Rectal smooth muscle tissue (tissue), 1 donor: ENCODE results near the gene TMTC2.
"Not testable (repeated sequence)": the region's sequence is repeated elsewhere in the genome, so short reads cannot be mapped to it uniquely, and the experiment has no call there.

ENCODE experiments used
- H3K27ac ChIP-seq: one replicate; pipeline ENCODE4 v1.7.0; 2013; ENCODE audit warnings: low read depth, low read length, inconsistent platforms
- H3K27me3 ChIP-seq: one replicate; pipeline ENCODE4 v1.7.0; 2013; ENCODE audit warnings: low read length; ENCODE audit not compliant: control insufficient read depth, insufficient read depth
- H3K36me3 ChIP-seq: one replicate; pipeline ENCODE4 v1.7.0; 2013; ENCODE audit warnings: low read length; ENCODE audit not compliant: control insufficient read depth, insufficient read depth
- H3K4me1 ChIP-seq: one replicate; pipeline ENCODE4 v1.7.0; 2013; ENCODE audit warnings: low read length; ENCODE audit not compliant: control insufficient read depth, insufficient read depth
- H3K4me3 ChIP-seq: one replicate; pipeline ENCODE4 v1.7.0; 2013; ENCODE audit warnings: low read length
- H3K9ac ChIP-seq: one replicate; pipeline ENCODE4 v1.7.0; 2013; ENCODE audit warnings: low read length

The TMTC2 gene

DNA sequence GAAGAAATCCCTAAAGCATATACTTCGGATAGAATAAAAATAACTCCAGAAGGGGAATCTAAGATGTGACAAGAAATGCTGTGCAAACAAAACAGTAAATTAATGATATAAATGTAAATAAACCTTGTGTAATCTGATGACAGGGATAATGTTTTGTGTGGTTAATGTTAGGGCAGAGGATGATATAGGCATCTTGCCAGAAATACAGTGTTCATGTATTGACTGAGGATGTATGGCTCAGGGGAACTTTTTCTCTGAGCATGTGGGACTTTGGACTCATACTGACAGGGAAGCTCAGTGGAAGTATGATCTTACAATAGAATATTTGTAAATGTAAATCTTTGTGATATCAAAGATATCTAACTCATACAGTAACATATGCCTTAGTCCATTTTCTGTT is 420.2 kb downstream of the TMTC2 start:
- H3K27me3 ChIP-seq: no peaks in the 10 kb centered on the region
- no peaks in the 10 kb centered on the region for H3K4me1 ChIP-seq
- H3K9ac ChIP-seq: no peak overlapping the region
- H3K36me3 ChIP-seq: no peaks in the 10 kb centered on the region
- H3K4me3 ChIP-seq: no peak overlapping the region
- H3K27ac ChIP-seq: no peak overlapping the region

DNA sequence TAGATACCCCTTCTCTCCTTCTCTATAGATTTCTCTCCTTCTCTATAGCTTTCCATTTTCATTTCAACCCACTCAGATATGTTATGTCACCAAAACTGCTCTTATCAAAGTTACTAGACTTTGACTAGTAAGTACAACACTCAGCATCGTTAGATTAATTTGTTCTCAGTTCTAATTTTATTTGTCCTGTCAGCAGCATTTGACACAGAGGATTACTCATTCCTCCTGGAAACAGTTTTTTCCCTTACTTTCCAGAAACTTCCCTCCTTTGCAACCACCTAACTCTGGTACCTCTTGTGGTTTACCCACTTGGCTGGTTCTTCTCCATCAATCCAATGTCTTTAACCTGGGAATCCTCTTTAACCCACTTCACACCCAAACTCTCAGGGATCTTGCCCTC is 423.7 kb downstream of the TMTC2 start:
- H3K4me1 ChIP-seq: no peaks in the 10 kb centered on the region
- no peaks in the 10 kb centered on the region for H3K36me3 ChIP-seq
- H3K27ac ChIP-seq: no peak overlapping the region
- H3K4me3 ChIP-seq: no peak overlapping the region
- H3K9ac ChIP-seq: no peak overlapping the region
- no peaks in the 10 kb centered on the region for H3K27me3 ChIP-seq

DNA sequence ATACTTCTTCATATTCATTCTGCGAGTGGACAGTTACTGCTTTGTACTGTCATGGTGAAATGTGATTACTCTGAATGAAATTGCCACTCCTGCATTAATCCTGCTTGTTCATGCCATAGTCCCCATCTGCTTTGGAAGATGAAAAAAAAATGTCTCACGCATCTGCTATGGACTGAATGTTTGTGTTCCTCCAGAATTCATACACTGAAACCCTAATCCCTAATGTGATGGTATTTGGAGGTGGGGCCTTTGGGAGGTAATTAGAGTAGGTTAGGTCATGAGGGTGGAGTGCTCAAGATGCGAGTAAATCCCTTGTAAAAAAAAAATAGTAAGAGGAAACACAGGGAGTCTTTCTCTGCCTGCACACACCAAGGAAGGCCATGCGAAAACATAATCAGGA is 427.2 kb downstream of the TMTC2 start:
- Histone ChIP-seq H3K4me3 (no peak overlapping the region), H3K27me3 (no peaks in the 10 kb centered on the region), H3K27ac (no peak overlapping the region), H3K36me3 (no peaks in the 10 kb centered on the region), H3K9ac (no peak overlapping the region), H3K4me1 (no peaks in the 10 kb centered on the region)

DNA sequence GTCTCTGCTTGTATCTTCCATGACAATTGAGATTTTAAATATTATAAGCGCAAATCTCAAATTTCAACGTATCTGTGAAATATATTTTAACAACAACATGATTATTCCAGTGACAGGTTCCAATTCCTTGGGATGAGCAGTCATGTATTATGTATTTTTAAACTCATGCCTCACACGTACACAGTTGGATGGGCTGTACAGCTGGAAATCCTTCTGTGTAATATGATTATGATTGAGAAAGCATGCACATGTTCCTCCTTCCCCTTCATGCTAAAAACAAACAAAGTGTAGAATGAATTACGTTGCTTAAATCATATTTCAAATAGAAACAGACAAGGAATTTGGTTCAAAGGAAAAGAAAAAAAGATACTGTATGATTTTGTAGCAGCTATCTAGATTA is 428.3 kb downstream of the TMTC2 start:
- H3K4me3 ChIP-seq: no peak overlapping the region
- no peak overlapping the region for H3K27ac ChIP-seq
- H3K36me3 ChIP-seq: no peaks in the 10 kb centered on the region
- no peaks in the 10 kb centered on the region for H3K4me1 ChIP-seq
- no peaks in the 10 kb centered on the region for H3K27me3 ChIP-seq
- H3K9ac ChIP-seq: no peak overlapping the region

DNA sequence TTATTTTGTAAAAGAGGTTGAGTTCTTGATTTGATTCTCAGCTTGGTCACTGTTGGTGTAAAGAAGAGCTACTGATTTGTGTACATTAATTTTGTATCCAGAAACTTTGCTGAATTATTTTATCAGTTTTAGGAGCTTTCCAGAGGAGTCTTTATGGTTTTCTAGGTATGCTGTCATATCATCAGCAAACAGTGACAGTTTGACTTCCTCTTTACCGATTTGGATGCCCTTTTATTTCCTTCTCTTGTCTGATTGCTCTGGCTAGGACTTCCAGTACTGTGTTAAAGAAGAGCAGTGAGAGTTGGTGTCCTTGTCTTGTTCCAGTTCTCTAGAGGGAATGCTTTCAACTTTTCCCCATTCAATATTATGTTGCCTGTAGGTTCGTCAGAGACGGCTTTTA is 431.2 kb downstream of the TMTC2 start:
- not testable (repeated sequence) for H3K4me1 ChIP-seq, H3K9ac ChIP-seq, H3K27ac ChIP-seq

DNA sequence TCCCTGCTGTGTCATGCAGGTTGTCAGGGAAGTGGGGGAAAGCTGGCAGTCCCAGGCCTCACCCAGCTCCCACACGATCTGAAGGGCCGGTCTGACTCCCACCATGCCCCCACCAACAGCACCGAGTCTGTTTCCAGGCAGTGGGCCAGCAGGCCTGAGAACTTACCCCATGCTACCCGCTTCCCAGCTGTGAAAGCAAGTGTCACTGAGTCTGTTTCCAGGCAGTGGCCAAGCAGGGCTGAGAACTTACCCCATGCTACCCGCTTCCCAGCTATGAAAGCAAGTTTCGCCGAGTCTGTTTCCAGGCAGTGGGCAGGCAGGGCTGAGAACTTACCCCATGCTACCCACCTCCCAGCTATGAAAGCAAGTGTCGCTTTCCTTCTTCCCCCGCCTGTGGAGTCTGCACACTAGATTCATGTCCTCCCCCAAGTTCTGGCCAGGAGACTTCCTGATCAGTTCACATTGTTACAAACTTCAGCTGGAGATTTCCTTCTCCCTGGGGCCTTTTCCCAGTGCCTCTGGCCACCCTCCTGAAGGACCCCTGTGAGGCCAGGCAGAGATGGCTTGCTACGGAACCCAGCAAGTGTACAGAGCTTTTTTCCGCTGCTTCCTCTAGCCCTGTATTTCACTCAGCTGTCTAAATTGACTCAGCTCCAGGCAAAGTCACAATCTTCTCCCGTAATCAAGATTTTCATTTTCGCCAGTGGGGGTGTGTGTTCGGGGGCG is 435.4 kb downstream of the TMTC2 start:
- Histone ChIP-seq H3K9ac (no peak overlapping the region), H3K4me3 (no peak overlapping the region), H3K36me3 (no peaks in the 10 kb centered on the region), H3K4me1 (no peaks in the 10 kb centered on the region), H3K27me3 (no peaks in the 10 kb centered on the region), H3K27ac (no peak overlapping the region)

More for the DNA sequence above, 431.2 kb downstream of the TMTC2 start:
- not testable (repeated sequence) for H3K4me3 ChIP-seq, H3K27me3 ChIP-seq, H3K36me3 ChIP-seq

DNA sequence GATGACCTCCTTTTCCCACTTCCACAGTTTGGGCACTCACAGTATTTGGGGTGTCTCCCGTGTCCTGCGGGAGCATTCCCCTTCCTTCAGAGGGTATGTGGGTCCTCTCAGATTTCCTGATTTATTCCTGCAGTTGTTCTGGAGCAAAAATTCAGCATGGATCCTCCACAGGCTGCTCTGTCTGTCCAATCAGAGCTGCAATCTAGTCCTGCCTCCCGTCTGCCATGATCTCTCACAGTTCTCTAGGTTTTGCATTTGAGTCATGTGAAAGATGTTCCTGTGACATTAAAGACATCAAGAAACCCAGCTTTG is 435.9 kb downstream of the TMTC2 start:
- H3K27me3 ChIP-seq: no peaks in the 10 kb centered on the region
- H3K27ac ChIP-seq: no peak overlapping the region
- no peaks in the 10 kb centered on the region for H3K4me1 ChIP-seq
- no peak overlapping the region for H3K9ac ChIP-seq
- H3K4me3 ChIP-seq: no peak overlapping the region
- no peaks in the 10 kb centered on the region for H3K36me3 ChIP-seq

DNA sequence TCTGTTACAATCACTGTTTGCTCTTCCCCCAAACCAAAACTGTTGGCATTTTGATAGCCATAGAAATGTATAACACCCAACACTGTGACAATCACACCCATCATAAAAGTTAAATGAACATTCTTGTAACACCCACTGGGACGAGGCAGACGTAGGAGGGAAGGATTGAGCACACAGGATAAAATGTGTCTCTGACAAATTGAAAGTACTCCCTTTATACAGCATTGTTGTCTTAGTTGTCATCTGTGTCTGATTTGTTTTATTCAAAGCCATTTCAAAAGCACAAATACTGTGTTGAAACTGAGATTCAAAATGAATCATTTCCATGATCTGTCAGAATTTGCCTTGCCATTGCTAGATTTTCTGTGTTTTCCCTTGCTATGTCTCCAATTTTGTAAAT is 436.3 kb downstream of the TMTC2 start:
- H3K27me3 ChIP-seq: no peaks in the 10 kb centered on the region
- H3K36me3 ChIP-seq: no peaks in the 10 kb centered on the region
- H3K4me1 ChIP-seq: no peaks in the 10 kb centered on the region
- H3K9ac ChIP-seq: no peak overlapping the region
- no peak overlapping the region for H3K27ac ChIP-seq
- H3K4me3 ChIP-seq: no peak overlapping the region

DNA sequence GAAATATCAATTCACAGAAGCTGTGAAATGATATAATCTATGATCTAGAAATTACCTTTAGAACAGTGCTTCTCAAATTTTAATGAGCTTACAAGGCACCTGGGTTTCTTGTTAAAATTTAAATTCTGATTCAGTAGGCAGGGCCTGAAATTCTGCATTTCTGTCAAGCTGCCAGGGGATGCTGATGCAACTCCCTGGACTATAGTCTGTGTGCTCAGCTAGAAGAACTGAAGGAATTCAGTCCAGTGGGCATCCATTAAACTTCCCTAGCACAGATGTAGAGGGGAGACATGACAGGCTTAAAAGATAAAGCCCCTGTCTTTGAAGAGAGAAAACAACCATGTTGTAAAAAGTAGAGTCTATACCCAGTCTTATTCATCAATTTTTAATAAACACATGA is 441.8 kb downstream of the TMTC2 start:
- Histone ChIP-seq H3K36me3 (no peaks in the 10 kb centered on the region), H3K27me3 (no peaks in the 10 kb centered on the region), H3K4me3 (no peak overlapping the region), H3K4me1 (peaks cover 8% of the 10 kb centered on the region), H3K9ac (no peak overlapping the region), H3K27ac (no peak overlapping the region)

DNA sequence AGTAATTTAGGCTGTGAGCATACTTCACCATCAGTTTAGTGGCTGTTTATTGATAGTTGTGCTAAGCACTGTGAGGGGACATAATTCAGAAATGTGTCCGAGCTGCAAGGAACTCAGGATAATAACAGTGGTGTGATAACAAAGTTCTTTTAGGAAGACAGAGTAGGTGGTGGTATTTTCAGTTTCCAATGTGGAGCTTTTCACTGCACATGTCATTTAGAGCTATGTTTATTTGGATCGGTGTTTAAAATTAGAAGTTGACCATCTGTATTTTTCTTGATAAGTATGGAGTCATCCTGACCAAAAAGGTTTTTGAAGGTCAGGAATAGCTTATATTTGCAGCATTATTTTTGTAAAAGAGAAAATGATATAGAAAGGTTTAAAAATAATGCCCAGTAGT is 443.5 kb downstream of the TMTC2 start:
- H3K4me1 ChIP-seq: peaks cover 8% of the 10 kb centered on the region
- H3K36me3 ChIP-seq: no peaks in the 10 kb centered on the region
- no peak overlapping the region for H3K9ac ChIP-seq
- H3K27me3 ChIP-seq: no peaks in the 10 kb centered on the region
- no peak overlapping the region for H3K4me3 ChIP-seq
- no peak overlapping the region for H3K27ac ChIP-seq

DNA sequence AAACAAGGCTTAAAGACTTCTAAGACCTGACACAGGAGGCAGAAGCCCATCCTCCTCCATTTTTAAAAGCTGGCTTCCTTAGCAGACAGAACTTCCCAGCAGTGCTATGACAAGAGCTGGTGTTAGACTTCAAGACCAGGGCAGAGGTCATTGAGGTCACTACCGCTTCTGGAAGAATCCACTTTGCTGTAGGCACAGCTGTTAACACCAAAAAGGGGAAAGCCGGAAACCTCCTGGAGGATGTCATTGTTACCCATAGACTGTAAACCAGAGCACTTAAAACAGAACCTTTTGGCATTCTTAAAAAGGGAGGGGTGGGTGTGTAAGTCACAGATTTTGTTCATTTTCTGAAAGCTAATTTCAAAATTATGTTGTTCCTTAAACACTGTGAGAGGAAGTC is 445.7 kb downstream of the TMTC2 start:
- no peaks in the 10 kb centered on the region for H3K27me3 ChIP-seq
- no peak overlapping the region for H3K27ac ChIP-seq
- H3K4me3 ChIP-seq: no peak overlapping the region

DNA sequence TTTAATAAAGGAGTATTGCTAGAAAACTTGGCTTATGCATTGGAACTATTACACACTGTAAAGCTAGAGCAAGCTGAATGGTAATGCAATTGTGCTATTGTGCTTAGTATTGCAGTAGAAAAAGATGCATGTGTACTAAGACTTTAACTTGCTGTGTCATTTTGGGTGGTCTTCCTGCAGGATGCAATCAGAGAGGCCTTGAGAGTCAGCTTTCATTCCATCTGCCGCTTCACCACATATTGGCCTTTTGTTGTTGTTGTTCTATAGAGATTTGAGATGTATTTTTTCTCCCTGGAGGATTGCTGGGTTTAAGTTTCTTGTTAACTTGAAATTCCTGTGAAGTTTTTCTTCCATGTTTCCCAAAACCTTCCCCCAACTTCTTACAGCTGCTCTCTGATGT is 449.7 kb downstream of the TMTC2 start:
- Histone ChIP-seq H3K36me3 (no peaks in the 10 kb centered on the region), H3K4me1 (no peaks in the 10 kb centered on the region), H3K4me3 (no peak overlapping the region), H3K27ac (no peak overlapping the region), H3K27me3 (no peaks in the 10 kb centered on the region), H3K9ac (no peak overlapping the region)

More for the DNA sequence above, 445.7 kb downstream of the TMTC2 start:
- H3K9ac ChIP-seq: no peak overlapping the region
- peaks cover 8% of the 10 kb centered on the region for H3K4me1 ChIP-seq
- H3K36me3 ChIP-seq: no peaks in the 10 kb centered on the region

DNA sequence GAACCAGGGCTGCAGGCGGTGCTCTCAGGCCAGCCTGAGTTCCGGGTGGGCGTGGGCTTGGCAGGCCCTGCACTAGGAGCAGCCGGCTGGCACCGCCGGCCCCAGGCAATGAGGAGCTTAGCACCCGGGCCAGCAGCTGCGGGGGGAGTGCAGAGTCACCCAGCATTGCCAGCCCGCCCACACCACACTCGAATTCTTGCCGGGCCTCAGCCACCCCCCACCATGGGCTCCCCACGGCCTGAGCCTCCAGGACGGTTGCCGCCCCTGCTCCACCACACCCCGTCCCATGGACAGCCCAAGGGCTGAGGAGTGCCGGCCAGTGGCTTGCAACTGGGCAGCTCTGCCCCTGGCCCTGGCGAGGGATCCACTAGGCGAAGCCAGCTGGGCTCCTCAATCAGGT is 453.4 kb downstream of the TMTC2 start:
- Histone ChIP-seq H3K4me3 (no peak overlapping the region), H3K27ac (no peak overlapping the region), H3K36me3 (no peaks in the 10 kb centered on the region)

More for the DNA sequence above, 453.4 kb downstream of the TMTC2 start:
- H3K27me3 ChIP-seq: no peaks in the 10 kb centered on the region
- no peaks in the 10 kb centered on the region for H3K4me1 ChIP-seq
- no peak overlapping the region for H3K9ac ChIP-seq
